Testis (tissue), 2 donors: ENCODE data around the gene GPR39.

Source experiments
- CTCF ChIP-seq, 3 experiments: fragments of 450-650 bp in 2 of 3; fragments of 200-600 bp in 1 of 3; sonication (generic) in 1 of 3; IDR thresholded peaks; one replicate each; pipeline ENCODE4 v1.5.1; 2016 to 2019; ENCODE audit warnings: antibody characterized with exemption in 3 of 3, mild to moderate bottlenecking in 2 of 3, moderate library complexity in 1 of 3
- POLR2A ChIP-seq: fragments of 450-650 bp; IDR thresholded peaks from one replicate; pipeline ENCODE4 v1.6.1; 2017; ENCODE audit warnings: antibody characterized with exemption, mild to moderate bottlenecking, moderate library complexity

DNA sequence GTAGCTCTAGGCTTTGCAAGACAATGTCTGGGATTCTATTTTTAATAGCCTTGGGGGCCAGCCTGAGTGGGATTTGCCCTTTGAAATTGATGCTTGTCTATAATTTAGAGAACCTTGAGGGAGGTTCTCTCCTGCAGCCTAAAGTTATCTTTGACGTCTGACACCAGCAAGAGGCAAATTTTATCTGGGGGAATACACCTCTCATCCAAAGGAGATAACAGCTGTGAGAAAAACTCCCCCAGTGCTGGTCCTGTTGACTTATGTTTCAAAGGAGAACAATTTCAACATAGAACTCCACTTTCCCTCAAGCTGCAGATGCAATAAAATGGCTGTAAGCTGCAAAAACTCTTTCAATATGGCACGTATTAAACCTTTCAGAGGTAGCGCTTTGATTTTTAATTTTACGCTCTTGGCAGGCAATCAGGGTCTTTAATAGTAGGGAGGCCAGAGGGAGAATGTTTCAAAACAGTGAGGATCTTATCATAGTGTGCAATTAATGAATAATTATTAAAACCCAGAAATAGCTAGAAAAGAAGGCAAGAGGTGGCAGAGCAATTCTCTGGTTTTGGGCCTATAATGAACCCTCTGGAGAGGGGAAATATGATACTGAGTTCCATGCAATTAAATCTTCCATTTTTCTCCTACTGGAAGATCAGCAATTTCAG is 191.0 kb downstream of the GPR39 start:
- TF ChIP-seq CTCF (IDR thresholded peaks at IDR 0.05) (no peak), POLR2A (no peak)
